Mesenchymal stem cell (in vitro differentiated cells and primary cell): ENCODE measurements around the gene ARSA.

Source experiments
- DNase-seq: peaks from one replicate; pipeline ENCODE4 v3.0.0-alpha.2; 2013
- H2AFZ ChIP-seq: one replicate; pipeline ENCODE4 v1.6.1; 2013; ENCODE audit warnings: low read depth, mild to moderate bottlenecking, control low read depth, inconsistent platforms, low read length, moderate library complexity
- H2AK5ac ChIP-seq: 2 replicates; pipeline ENCODE4 v1.6.1; 2013; ENCODE audit warnings: low read length, moderate library complexity, mild to moderate bottlenecking, inconsistent platforms; ENCODE audit not compliant: severe bottlenecking
- H2BK120ac ChIP-seq: one replicate; pipeline ENCODE4 v1.6.1; 2013; ENCODE audit warnings: low read depth, mild to moderate bottlenecking, inconsistent platforms, low read length, moderate library complexity
- H2BK12ac ChIP-seq, 2 experiments: one replicate each; pipeline ENCODE4 v1.6.1; 2013; ENCODE audit warnings: inconsistent platforms in 2 of 2, low read length in 2 of 2, mild to moderate bottlenecking in 2 of 2, moderate library complexity in 2 of 2, control low read depth in 1 of 2
- H2BK15ac ChIP-seq: one replicate; pipeline ENCODE4 v1.6.1; 2013; ENCODE audit warnings: mild to moderate bottlenecking, low read depth, inconsistent platforms; ENCODE audit not compliant: poor library complexity, severe bottlenecking
- H2BK5ac ChIP-seq: 2 replicates; pipeline ENCODE4 v1.6.1; 2013; ENCODE audit warnings: low read depth, mild to moderate bottlenecking, low read length, control low read depth, inconsistent platforms; ENCODE audit not compliant: poor library complexity, severe bottlenecking
- H3K14ac ChIP-seq, 2 experiments: one replicate each; pipeline ENCODE4 v1.6.1; 2013; ENCODE audit warnings: inconsistent platforms in 2 of 2, low read length in 2 of 2, control low read depth in 1 of 2, mild to moderate bottlenecking in 1 of 2, moderate library complexity in 1 of 2
- H3K18ac ChIP-seq, 2 experiments: one replicate each; pipeline ENCODE4 v1.6.1; 2013; ENCODE audit warnings: inconsistent platforms in 2 of 2, low read length in 2 of 2, control low read depth in 1 of 2, low read depth in 1 of 2, mild to moderate bottlenecking in 1 of 2
- H3K23ac ChIP-seq, 2 experiments: one replicate each; pipeline ENCODE4 v1.6.1; 2013; ENCODE audit warnings: inconsistent platforms in 2 of 2, low read length in 2 of 2, mild to moderate bottlenecking in 2 of 2, moderate library complexity in 2 of 2, control low read depth in 1 of 2
- H3K27ac ChIP-seq: 2 replicates; pipeline ENCODE4 v1.5.1; 2013; ENCODE audit warnings: mild to moderate bottlenecking, moderate library complexity, low read length, control low read depth, inconsistent platforms; ENCODE audit not compliant: poor library complexity, severe bottlenecking
- H3K27me3 ChIP-seq, 2 experiments: 2 replicates each; pipeline versions ENCODE4 v1.6.1 to v1.7.0; 2013; ENCODE audit warnings: low read length in 2 of 2, mild to moderate bottlenecking in 2 of 2, moderate library complexity in 2 of 2, control low read depth in 1 of 2, inconsistent platforms in 1 of 2; ENCODE audit not compliant: control insufficient read depth in 1 of 2, insufficient read depth in 1 of 2
- H3K36me3 ChIP-seq, 2 experiments: 2 replicates each; pipeline versions ENCODE4 v1.6.1 to v1.7.0; 2013; ENCODE audit warnings: low read length in 2 of 2, control low read depth in 1 of 2, inconsistent platforms in 1 of 2, low read depth in 1 of 2, mild to moderate bottlenecking in 1 of 2; ENCODE audit not compliant: insufficient read depth in 2 of 2, control insufficient read depth in 1 of 2
- H3K4ac ChIP-seq, 2 experiments: one replicate each; pipeline ENCODE4 v1.6.1; 2013; ENCODE audit warnings: inconsistent platforms in 2 of 2, low read length in 2 of 2, mild to moderate bottlenecking in 2 of 2, moderate library complexity in 2 of 2, control low read depth in 1 of 2, low read depth in 1 of 2
- H3K4me1 ChIP-seq: 2 replicates; pipeline ENCODE4 v1.6.1; 2013; ENCODE audit warnings: low read depth, low read length, control low read depth; ENCODE audit not compliant: control insufficient read depth, insufficient read depth
- H3K4me2 ChIP-seq: 2 replicates; pipeline ENCODE4 v1.6.1; 2013; ENCODE audit warnings: low read length, mild to moderate bottlenecking, inconsistent platforms; ENCODE audit not compliant: poor library complexity, severe bottlenecking
- H3K4me3 ChIP-seq, 2 experiments: 2 replicates each; pipeline versions ENCODE4 v1.5.1 to v1.7.0; 2013; ENCODE audit warnings: low read length in 2 of 2, mild to moderate bottlenecking in 2 of 2, control low read depth in 1 of 2, low read depth in 1 of 2; ENCODE audit not compliant: insufficient read depth in 1 of 2
- H3K79me1 ChIP-seq: replicated peaks from 2 replicates; pipeline ENCODE4 v1.6.1; 2013; ENCODE audit warnings: mild to moderate bottlenecking, control low read depth, low read length, inconsistent platforms; ENCODE audit not compliant: poor library complexity, severe bottlenecking
- H3K9ac ChIP-seq: 2 replicates; pipeline ENCODE4 v1.7.0; 2013; ENCODE audit warnings: mild to moderate bottlenecking, low read length, moderate library complexity
- H3K9me3 ChIP-seq: 2 replicates; pipeline ENCODE4 v1.7.0; 2013; ENCODE audit warnings: mild to moderate bottlenecking, low read length; ENCODE audit not compliant: control insufficient read depth
- H4K8ac ChIP-seq: one replicate; pipeline ENCODE4 v1.6.1; 2013; ENCODE audit warnings: inconsistent platforms, mild to moderate bottlenecking, low read length, moderate library complexity
- H4K91ac ChIP-seq: one replicate; pipeline ENCODE4 v1.6.1; 2013; ENCODE audit warnings: mild to moderate bottlenecking, low read length, inconsistent platforms
- WGBS: methylation state at CpG from one replicate; pipeline ENCODE4 v1.1.7; 2013; ENCODE audit warnings: mixed read lengths; 5-methylcytosine and 5-hydroxymethylcytosine counted together

ARSA gene

GRCh38 chr22:50595189-50595588 is 32.8 kb downstream of the ARSA start:
- Histone ChIP-seq H3K9me3 (no peaks in the 10 kb centered on the region), H3K18ac (no peak overlapping the region), H2BK5ac (no peak overlapping the region), H3K27ac (no peak overlapping the region), H3K27me3 (peaks cover 12 to 22% of the 10 kb centered on the region in 2 experiments), H3K4me1 (peaks cover 5% of the 10 kb centered on the region), H3K4me2 (no peak overlapping the region), H4K91ac (no peak overlapping the region), H3K79me1 (no peaks in the 10 kb centered on the region), H2BK12ac (no peak overlapping the region), H3K14ac (no peak overlapping the region), H3K36me3 (peaks cover 0 to 3% of the 10 kb centered on the region in 2 experiments), H3K23ac (no peak overlapping the region), H2AFZ (no peak overlapping the region), H3K9ac (no peak overlapping the region), H2AK5ac (no peak overlapping the region), H2BK120ac (no peak overlapping the region), H3K4ac (no peak overlapping the region), H2BK15ac (no peak overlapping the region), H4K8ac (no peak overlapping the region), H3K4me3 (no peak overlapping the region)
- no peak for DNase-seq
- WGBS: 81% methylated on average over 3 of the region's 3 CpGs

GRCh38 chr22:50587407-50587806 is 40.5 kb downstream of the ARSA start:
- Histone ChIP-seq H4K8ac (no peak overlapping the region), H4K91ac (no peak overlapping the region), H3K27me3 (no peaks in the 10 kb centered on the region), H3K4ac (no peak overlapping the region), H3K4me3 (no peak overlapping the region), H2BK5ac (no peak overlapping the region), H2AFZ (no peak overlapping the region), H3K18ac (no peak overlapping the region), H3K9me3 (no peaks in the 10 kb centered on the region), H3K79me1 (peaks cover 5% of the 10 kb centered on the region), H3K4me1 (peaks cover 2% of the 10 kb centered on the region), H3K27ac (no peak overlapping the region), H2BK12ac (no peak overlapping the region), H3K14ac (no peak overlapping the region), H2AK5ac (no peak overlapping the region), H3K4me2 (no peak overlapping the region), H3K9ac (no peak overlapping the region), H3K23ac (no peak overlapping the region), H2BK120ac (no peak overlapping the region), H3K36me3 (peaks cover 0 to 3% of the 10 kb centered on the region in 2 experiments), H2BK15ac (no peak overlapping the region)
- DNase-seq: no peak
- 94% methylated on average over 5 of the region's 5 CpGs for WGBS

GRCh38 chr22:50586416-50586815 is 41.5 kb downstream of the ARSA start:
- no peak for DNase-seq
- Histone ChIP-seq H2AFZ (no peak overlapping the region), H3K27me3 (no peaks in the 10 kb centered on the region), H3K4me1 (peaks cover 9% of the 10 kb centered on the region), H2BK15ac (no peak overlapping the region), H3K79me1 (peaks cover 7% of the 10 kb centered on the region), H3K4me2 (no peak overlapping the region), H4K8ac (no peak overlapping the region), H3K36me3 (peaks cover 3% of the 10 kb centered on the region in 2 experiments), H2BK5ac (no peak overlapping the region), H2BK120ac (no peak overlapping the region), H4K91ac (no peak overlapping the region), H3K18ac (no peak overlapping the region), H3K4ac (no peak overlapping the region), H2BK12ac (no peak overlapping the region), H3K9ac (no peak overlapping the region), H3K14ac (no peak overlapping the region), H3K4me3 (no peak overlapping the region), H2AK5ac (no peak overlapping the region), H3K27ac (no peak overlapping the region), H3K9me3 (no peaks in the 10 kb centered on the region), H3K23ac (no peak overlapping the region)
- 75% methylated on average over 5 of the region's 5 CpGs for WGBS

- Histone ChIP-seq H3K9me3 (no peaks in the 10 kb centered on the region), H2AK5ac (no peak overlapping the region), H2AFZ (no peak overlapping the region), H3K4ac (no peak overlapping the region), H2BK120ac (no peak overlapping the region), H3K9ac (no peak overlapping the region), H3K27ac (no peak overlapping the region), H3K23ac (no peak overlapping the region), H3K18ac (no peak overlapping the region), H2BK12ac (no peak overlapping the region), H3K27me3 (no peaks in the 10 kb centered on the region), H3K4me2 (no peak overlapping the region), H4K91ac (no peak overlapping the region), H3K36me3 (peaks cover 7 to 8% of the 10 kb centered on the region in 2 experiments), H4K8ac (no peak overlapping the region), H2BK5ac (no peak overlapping the region), H3K4me3 (no peak overlapping the region), H3K4me1 (peaks cover 14% of the 10 kb centered on the region), H3K14ac (no peak overlapping the region), H2BK15ac (no peak overlapping the region), H3K79me1 (peaks cover 11% of the 10 kb centered on the region)
- no peak for DNase-seq
- WGBS: 95% methylated on average over 8 of the region's 8 CpGs
Measured at GRCh38 chr22:50585781-50586180, 42.2 kb downstream of the ARSA start.
